HUDEP-2 (cell line): ENCODE results near the gene GPR34.
"Not testable (repeated sequence)": the region's sequence is repeated elsewhere in the genome, so short reads cannot be mapped to it uniquely, and the experiment has no call there.

Source experiments
- DNase-seq, 76 experiments: peaks; one replicate each; lab custom pipeline; 2025; ENCODE audit not compliant: unreplicated experiment in 76 of 76; lab: John Stamatoyannopoulos, UW

GPR34 gene

GRCh38 chrX:41692162-41692749 lies 3.5 kb downstream of the GPR34 start:
- no peak for DNase-seq

- no peak for DNase-seq
Observed at GRCh38 chrX:41693024-41693423, 4.3 kb downstream of the GPR34 start.

- DNase-seq, result no peak
Observed at GRCh38 chrX:41695426-41695825, 6.7 kb downstream of the GPR34 start.

- DNase-seq, result no peak
Observed at GRCh38 chrX:41703574-41704029, 14.8 kb downstream of the GPR34 start.

- DNase-seq, result no peak
Observed at GRCh38 chrX:41705042-41705441, 16.3 kb downstream of the GPR34 start.

GRCh38 chrX:41705680-41706374 lies 17.1 kb downstream of the GPR34 start:
- DNase-seq, result no peak

GRCh38 chrX:41707218-41707617 lies 18.4 kb downstream of the GPR34 start:
- DNase-seq, result no peak

- no peak for DNase-seq
Observed at GRCh38 chrX:41708486-41708885, 19.7 kb downstream of the GPR34 start.

GRCh38 chrX:41711021-41711667 lies 22.4 kb downstream of the GPR34 start:
- DNase-seq, result no peak

- DNase-seq, result no peak
Observed at GRCh38 chrX:41716222-41716621, 27.4 kb downstream of the GPR34 start.

GRCh38 chrX:41716767-41717473 lies 28.1 kb downstream of the GPR34 start:
- DNase-seq, result no peak

- no peak for DNase-seq
Observed at GRCh38 chrX:41718481-41719235, 29.9 kb downstream of the GPR34 start.

GRCh38 chrX:41719610-41720009 lies 30.8 kb downstream of the GPR34 start:
- not testable (repeated sequence) for DNase-seq

GRCh38 chrX:41720125-41720779 lies 31.5 kb downstream of the GPR34 start:
- no peak for DNase-seq

GRCh38 chrX:41721590-41721989 lies 32.8 kb downstream of the GPR34 start:
- no peak for DNase-seq

- DNase-seq, result no peak
Observed at GRCh38 chrX:41722214-41722613, 33.4 kb downstream of the GPR34 start.

GRCh38 chrX:41722816-41723618 lies 34.2 kb downstream of the GPR34 start:
- DNase-seq, result no peak

- DNase-seq, result no peak
Observed at GRCh38 chrX:41723826-41724225, 35.1 kb downstream of the GPR34 start, which contains the start of gene GPR82. Gene GPR82 (plus strand): TSS chrX:41724181. CDS start chrX:41727027, 2,846 bp downstream.

- DNase-seq, result no peak
Observed at GRCh38 chrX:41728125-41728524, 39.4 kb downstream of the GPR34 start.
